ENCODE measurements around the gene CNNM1. TPM values are rescaled to one million over a fixed set of nuclear protein-coding genes. Genes with fewer than 3 reads are reported as not detected.
A peak's percentile ranks its signal among the peaks of the same experiment; 100 is the strongest.

Gene CNNM1
- polyA plus RNA-seq, 1 experiment = 1.3 TPM

DNA sequence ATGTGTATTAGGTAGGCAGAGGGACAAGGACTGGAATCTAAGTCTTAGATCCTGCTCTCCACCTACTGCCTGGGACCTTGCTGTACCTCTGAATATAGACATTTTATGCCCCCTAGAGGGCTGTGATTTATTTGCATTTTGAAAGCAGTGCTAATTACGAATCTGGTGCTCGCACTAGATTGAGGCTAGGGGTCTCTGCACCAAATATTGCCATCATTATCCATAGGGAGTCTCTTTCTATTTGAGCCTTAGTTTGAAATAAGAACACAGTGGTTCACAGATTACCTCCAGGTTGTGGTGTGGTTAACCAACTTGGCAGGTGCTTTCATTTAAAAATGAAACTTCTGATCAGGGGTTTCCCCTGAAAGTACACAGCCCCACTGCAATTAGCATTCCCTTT is 41.8 kb downstream of the CNNM1 start:
- ChIA-PET POLR2A (no interaction called here), CTCF (interaction anchor here (0.6 to 1.0 kb wide), 2 partner anchors 124 to 235 kb away, joined by 3 to 4 read pairs; no protein-coding TSS in a partner anchor)
- Histone ChIP-seq H3K27me3 (ENCODE audit: control insufficient read depth, insufficient read depth, low read length) (no peaks in the 10 kb centered on the region), H3K36me3 (ENCODE audit: control insufficient read depth, insufficient read depth, low read length) (no peaks in the 10 kb centered on the region), H3K4me3 (ENCODE audit: low read depth, low read length) (no peak overlapping the region)
- TF ChIP-seq, protein P1, sequence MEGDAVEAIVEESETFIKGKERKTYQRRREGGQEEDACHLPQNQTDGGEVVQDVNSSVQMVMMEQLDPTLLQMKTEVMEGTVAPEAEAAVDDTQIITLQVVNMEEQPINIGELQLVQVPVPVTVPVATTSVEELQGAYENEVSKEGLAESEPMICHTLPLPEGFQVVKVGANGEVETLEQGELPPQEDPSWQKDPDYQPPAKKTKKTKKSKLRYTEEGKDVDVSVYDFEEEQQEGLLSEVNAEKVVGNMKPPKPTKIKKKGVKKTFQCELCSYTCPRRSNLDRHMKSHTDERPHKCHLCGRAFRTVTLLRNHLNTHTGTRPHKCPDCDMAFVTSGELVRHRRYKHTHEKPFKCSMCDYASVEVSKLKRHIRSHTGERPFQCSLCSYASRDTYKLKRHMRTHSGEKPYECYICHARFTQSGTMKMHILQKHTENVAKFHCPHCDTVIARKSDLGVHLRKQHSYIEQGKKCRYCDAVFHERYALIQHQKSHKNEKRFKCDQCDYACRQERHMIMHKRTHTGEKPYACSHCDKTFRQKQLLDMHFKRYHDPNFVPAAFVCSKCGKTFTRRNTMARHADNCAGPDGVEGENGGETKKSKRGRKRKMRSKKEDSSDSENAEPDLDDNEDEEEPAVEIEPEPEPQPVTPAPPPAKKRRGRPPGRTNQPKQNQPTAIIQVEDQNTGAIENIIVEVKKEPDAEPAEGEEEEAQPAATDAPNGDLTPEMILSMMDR (IDR thresholded peaks at IDR 0.05; ENCODE audit: insufficient read depth, low read depth, low read length) = peak; percentile 56
- DNase-seq (ENCODE audit: low read depth) = no peak

DNA sequence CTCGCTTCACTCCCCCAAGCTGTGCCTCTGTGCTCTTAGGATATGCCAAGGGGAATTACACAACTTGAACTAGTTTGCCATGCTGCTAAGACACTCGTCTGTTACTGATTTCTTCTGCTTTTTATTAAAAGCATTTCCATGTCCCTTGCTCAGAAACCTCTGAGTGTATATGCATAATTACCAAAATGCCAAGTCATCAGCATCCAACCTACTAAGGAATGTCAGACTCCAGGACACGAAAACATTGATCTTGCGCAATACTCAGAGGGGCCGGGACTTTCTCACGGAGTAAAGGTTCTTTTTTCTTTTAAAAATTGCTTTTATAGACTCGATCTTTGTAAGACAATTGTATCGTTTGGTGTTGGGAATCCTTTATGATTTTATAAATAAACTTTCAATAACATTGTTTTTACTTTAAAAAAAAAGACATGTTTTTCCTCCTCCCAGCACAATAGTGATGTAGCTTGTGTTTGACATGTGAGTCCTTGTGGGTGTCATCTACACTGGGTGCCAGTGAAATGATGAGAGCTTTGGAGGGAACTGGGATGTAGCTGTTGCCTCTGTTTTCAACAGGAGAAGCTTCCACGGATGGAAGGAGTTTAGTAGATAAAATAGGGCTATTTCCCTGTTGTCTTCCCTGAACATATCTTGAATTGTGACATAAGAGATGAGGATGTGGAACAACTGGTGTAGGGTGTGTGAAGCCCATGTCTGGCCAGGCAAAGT is 43.6 kb downstream of the CNNM1 start:
- ChIA-PET POLR2A (interaction anchor here (0.5 kb wide), 1 partner anchor 248 kb away, joined by 3 read pairs; no protein-coding TSS in a partner anchor), CTCF (interaction anchor here (0.5 to 2.4 kb wide), 8 partner anchors 14 to 1050 kb away, joined by 3 to 14 read pairs (median 4); no protein-coding TSS in a partner anchor)
- peak; percentile 54 for DNase-seq (ENCODE audit: low read depth)
- Histone ChIP-seq H3K27me3 (ENCODE audit: control insufficient read depth, insufficient read depth, low read length) (no peaks in the 10 kb centered on the region), H3K4me3 (ENCODE audit: low read depth, low read length) (no peak overlapping the region), H3K36me3 (ENCODE audit: control insufficient read depth, insufficient read depth, low read length) (no peaks in the 10 kb centered on the region)
- TF ChIP-seq, protein P1 (IDR thresholded peaks at IDR 0.05; ENCODE audit: insufficient read depth, low read depth, low read length) = no peak

DNA sequence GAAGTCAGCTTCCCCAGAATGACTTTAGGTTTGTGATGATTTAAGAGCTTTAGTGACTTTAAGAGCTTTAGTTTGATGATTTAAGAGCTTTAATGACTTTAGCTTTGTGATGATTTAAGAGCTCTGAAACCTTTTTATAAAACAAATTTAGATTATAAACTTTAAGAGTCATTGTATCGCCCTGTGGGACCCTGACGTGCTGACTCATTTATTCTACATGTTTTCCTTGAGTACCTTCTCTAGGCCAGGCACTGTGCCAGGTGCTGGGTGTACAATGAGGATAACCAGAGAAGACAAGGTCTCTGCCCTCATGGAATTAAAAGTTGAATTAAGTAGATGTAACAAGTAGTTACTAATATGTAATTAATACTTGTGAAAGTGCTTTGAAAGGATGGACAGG is 45.4 kb downstream of the CNNM1 start:
- POLR2A ChIA-PET = no interaction called here
- H3K27me3 ChIP-seq (ENCODE audit: control insufficient read depth, insufficient read depth, low read length) = no peaks in the 10 kb centered on the region
- DNase-seq (ENCODE audit: low read depth) = no peak
- no peaks in the 10 kb centered on the region for H3K36me3 ChIP-seq (ENCODE audit: control insufficient read depth, insufficient read depth, low read length)
- TF ChIP-seq, protein P1 (IDR thresholded peaks at IDR 0.05; ENCODE audit: insufficient read depth, low read depth, low read length) = no peak
- no peak overlapping the region for H3K4me3 ChIP-seq (ENCODE audit: low read depth, low read length)
- CTCF ChIA-PET = interaction anchor here (0.9 to 2.0 kb wide), 2 partner anchors 17 to 40 kb away, joined by 3 to 8 read pairs; no protein-coding TSS in a partner anchor

DNA sequence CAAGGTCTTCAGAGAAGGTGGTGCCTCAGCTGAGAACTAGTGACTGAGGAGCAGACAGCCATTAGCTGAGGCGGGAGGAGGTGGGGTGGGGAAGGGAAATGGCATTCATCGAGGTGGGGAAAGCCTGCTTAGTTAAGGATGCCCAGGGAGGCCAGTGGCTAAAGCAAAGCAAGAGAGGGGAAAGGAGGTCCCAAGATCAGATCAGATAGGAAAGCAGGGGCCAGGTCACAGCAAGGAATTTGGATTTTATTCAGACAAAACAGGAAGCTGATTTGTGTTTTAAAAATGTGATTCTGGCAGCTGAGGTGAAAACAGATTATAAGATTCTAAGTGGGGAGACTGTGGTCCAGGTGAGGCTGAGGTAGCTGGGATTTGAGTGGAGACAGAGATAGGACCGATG is 45.8 kb downstream of the CNNM1 start:
- TF ChIP-seq, protein P1 (IDR thresholded peaks at IDR 0.05; ENCODE audit: insufficient read depth, low read depth, low read length) = no peak
- ChIA-PET CTCF (interaction anchor here (0.6 to 2.0 kb wide), 3 partner anchors 17 to 568 kb away, joined by 3 to 8 read pairs (median 3); no protein-coding TSS in a partner anchor), POLR2A (no interaction called here)
- DNase-seq (ENCODE audit: low read depth) = no peak
- no peak overlapping the region for H3K4me3 ChIP-seq (ENCODE audit: low read depth, low read length)
- H3K36me3 ChIP-seq (ENCODE audit: control insufficient read depth, insufficient read depth, low read length) = no peaks in the 10 kb centered on the region
- no peaks in the 10 kb centered on the region for H3K27me3 ChIP-seq (ENCODE audit: control insufficient read depth, insufficient read depth, low read length)

DNA sequence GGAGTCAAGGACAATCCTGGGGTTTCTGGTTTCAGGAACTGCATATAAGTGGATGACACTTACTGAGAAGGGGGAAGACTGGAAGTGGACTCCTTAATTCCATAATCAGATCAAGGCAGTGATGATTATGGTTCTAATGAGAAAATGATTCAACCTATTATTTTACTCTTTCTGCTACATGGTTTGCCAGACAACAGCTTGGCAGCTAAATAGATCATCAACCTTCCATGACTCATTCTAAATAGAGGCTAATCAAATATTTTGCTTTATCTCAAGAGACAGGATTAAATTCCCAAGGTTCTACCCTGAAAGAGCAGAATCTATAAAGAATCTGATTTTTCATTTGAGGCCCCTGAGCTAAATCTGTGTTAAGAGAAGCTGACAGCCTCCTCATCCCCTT is 46.3 kb downstream of the CNNM1 start:
- DNase-seq (ENCODE audit: low read depth) = no peak
- TF ChIP-seq, protein P1 (IDR thresholded peaks at IDR 0.05; ENCODE audit: insufficient read depth, low read depth, low read length) = no peak
- Histone ChIP-seq H3K36me3 (ENCODE audit: control insufficient read depth, insufficient read depth, low read length) (no peaks in the 10 kb centered on the region), H3K27me3 (ENCODE audit: control insufficient read depth, insufficient read depth, low read length) (no peaks in the 10 kb centered on the region), H3K4me3 (ENCODE audit: low read depth, low read length) (no peak overlapping the region)
- ChIA-PET CTCF (interaction anchor here (0.6 to 2.0 kb wide), 3 partner anchors 17 to 569 kb away, joined by 3 to 8 read pairs (median 3); no protein-coding TSS in a partner anchor), POLR2A (no interaction called here)
